ENCODE results near the gene FAM124A.

The FAM124A gene

GRCh38 chr13:51221108-51221507 lies 1.1 kb upstream of the FAM124A start:
- DNase-seq (ENCODE audit: low read depth, low spot score) = no peak

- no peak for DNase-seq (ENCODE audit: low read depth, low spot score)
Observed at GRCh38 chr13:51221674-51222036, 543 bp upstream of the FAM124A start.

GRCh38 chr13:51222686-51223559 lies 725 bp downstream of the FAM124A start:
- peak; percentile 59 for DNase-seq (ENCODE audit: low read depth, low spot score)

GRCh38 chr13:51223560-51224270 lies 1.5 kb downstream of the FAM124A start:
- DNase-seq (ENCODE audit: low read depth, low spot score) = no peak

GRCh38 chr13:51225029-51225428 lies 2.8 kb downstream of the FAM124A start:
- no peak for DNase-seq (ENCODE audit: low read depth, low spot score)

- no peak for DNase-seq (ENCODE audit: low read depth, low spot score)
Observed at GRCh38 chr13:51227404-51227803, 5.2 kb downstream of the FAM124A start.

- DNase-seq (ENCODE audit: low read depth, low spot score) = no peak
Observed at GRCh38 chr13:51229101-51229719, 7.0 kb downstream of the FAM124A start.

- no peak for DNase-seq (ENCODE audit: low read depth, low spot score)
Observed at GRCh38 chr13:51229731-51230130, 7.5 kb downstream of the FAM124A start.

- DNase-seq (ENCODE audit: low read depth, low spot score) = no peak
Observed at GRCh38 chr13:51230477-51231105, 8.4 kb downstream of the FAM124A start.

- no peak for DNase-seq (ENCODE audit: low read depth, low spot score)
Observed at GRCh38 chr13:51231456-51231855, 9.3 kb downstream of the FAM124A start.

- DNase-seq (ENCODE audit: low read depth, low spot score) = no peak
Observed at GRCh38 chr13:51232328-51232727, 10.1 kb downstream of the FAM124A start.

- DNase-seq (ENCODE audit: low read depth, low spot score) = no peak
Observed at GRCh38 chr13:51233117-51233826, 11.1 kb downstream of the FAM124A start.

- DNase-seq (ENCODE audit: low read depth, low spot score) = no peak
Observed at GRCh38 chr13:51234676-51235075, 12.5 kb downstream of the FAM124A start.

GRCh38 chr13:51235186-51235585 lies 13.0 kb downstream of the FAM124A start:
- no peak for DNase-seq (ENCODE audit: low read depth, low spot score)

- DNase-seq (ENCODE audit: low read depth, low spot score) = no peak
Observed at GRCh38 chr13:51235756-51236490, 13.7 kb downstream of the FAM124A start.

- DNase-seq (ENCODE audit: low read depth, low spot score) = no peak
Observed at GRCh38 chr13:51236491-51236792, 14.2 kb downstream of the FAM124A start.

- DNase-seq (ENCODE audit: low read depth, low spot score) = no peak
Observed at GRCh38 chr13:51237386-51237785, 15.2 kb downstream of the FAM124A start.

- no peak for DNase-seq (ENCODE audit: low read depth, low spot score)
Observed at GRCh38 chr13:51237887-51238286, 15.7 kb downstream of the FAM124A start.

- DNase-seq (ENCODE audit: low read depth, low spot score) = no peak
Observed at GRCh38 chr13:51240178-51240577, 18.0 kb downstream of the FAM124A start.

- no peak for DNase-seq (ENCODE audit: low read depth, low spot score)
Observed at GRCh38 chr13:51240958-51241357, 18.8 kb downstream of the FAM124A start.

- no peak for DNase-seq (ENCODE audit: low read depth, low spot score)
Observed at GRCh38 chr13:51241720-51242119, 19.5 kb downstream of the FAM124A start.
